GM20000 (cell line): ENCODE measurements around the gene AFF1.

Experiments used
- DNase-seq: peaks from one replicate; pipeline ENCODE4 v3.0.0; 2012; ENCODE audit warnings: low spot score
- CTCF ChIP-seq: IDR thresholded peaks from 2 replicates; pipeline ENCODE4 v1.5.1; 2012; ENCODE audit warnings: mild to moderate bottlenecking, control low read depth; ENCODE audit errors: extremely low read depth, missing control alignments

The AFF1 gene

GRCh38 chr4:86946868-86947500 lies 12.2 kb downstream of the AFF1 start:
- no peak for TF ChIP-seq CTCF

GRCh38 chr4:86947501-86948120 lies 12.8 kb downstream of the AFF1 start:
- TF ChIP-seq CTCF: no peak
- no peak for DNase-seq

More at GRCh38 chr4:86946868-86947500, 12.2 kb downstream of the AFF1 start:
- DNase-seq: no peak

DNA sequence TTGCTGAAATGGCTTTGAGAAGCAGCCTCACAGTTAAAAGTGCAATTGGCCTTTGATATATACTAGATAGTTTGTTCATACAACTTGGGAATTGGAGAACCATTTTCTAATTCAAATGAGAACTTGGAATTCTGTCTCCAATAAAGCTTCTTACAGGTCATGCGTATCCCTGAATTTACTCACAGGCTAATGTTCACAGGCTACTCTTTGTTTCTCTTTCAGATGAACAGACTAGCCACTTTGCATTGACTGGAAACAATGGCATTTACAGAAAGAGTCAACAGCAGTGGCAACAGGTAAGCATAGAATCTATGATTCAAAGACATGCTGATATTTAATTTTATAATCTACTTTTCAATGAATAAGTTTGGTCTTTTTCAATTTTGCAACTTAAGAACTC lies 13.5 kb downstream of the AFF1 start:
- no peak for TF ChIP-seq CTCF
- no peak for DNase-seq

DNA sequence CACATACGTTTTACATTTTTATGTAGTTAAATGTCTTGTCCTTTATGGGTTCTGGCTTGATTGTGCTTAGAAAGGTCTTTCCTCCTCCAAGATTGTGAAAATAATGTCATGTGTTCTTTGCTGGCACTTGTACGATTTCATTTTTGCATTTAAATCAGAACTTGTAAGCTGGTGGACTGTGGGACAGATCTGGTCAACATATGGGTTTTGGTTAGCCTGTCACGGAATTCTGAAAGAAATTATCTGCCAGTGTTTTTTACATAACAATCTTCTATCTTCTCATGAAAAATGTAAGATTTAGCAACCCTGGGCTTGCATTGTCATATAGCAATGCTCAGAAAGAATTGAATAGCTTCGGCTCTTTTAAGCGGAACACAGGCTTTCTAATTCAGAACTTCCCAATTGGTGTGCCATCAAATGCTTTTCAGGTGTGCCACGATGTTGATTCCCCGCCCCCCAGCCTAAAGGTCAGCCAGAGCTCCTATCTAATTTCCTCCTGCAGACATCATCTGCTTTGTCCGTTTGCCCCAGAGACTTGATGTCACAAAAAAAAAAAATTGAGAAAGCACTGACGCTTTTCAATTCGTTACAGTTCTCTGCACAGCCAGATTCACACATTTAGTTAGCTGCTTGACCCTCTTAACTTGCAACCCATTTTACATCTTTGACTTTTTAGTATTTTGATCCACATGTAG lies 16.2 kb downstream of the AFF1 start:
- DNase-seq: no peak
- TF ChIP-seq CTCF: no peak

DNA sequence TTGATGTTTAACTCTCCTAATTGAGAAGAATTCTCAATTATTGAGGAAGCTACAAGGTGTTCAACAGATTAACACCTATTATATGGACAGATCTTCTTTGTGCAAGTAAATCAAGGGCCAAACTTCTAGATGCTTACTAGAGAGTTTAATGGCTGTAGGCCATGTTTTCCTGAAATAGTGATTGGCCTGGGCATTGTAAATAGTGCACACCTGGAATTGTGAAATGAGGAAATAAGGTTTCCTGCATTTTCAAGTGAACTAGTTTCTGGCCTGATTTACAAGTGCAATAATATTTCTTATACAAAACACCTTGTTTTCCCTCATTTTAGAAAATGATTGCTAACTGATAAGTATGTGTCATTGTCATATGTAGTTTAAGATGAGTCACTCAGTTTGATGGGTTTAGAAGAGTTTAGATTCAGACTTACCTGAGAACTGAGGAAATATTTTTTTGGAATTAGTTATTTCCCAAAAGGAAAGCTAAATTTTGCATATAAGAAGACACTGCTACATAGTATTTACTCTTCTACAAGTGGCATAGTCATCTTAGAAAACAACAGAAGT lies 21.2 kb downstream of the AFF1 start:
- no peak for TF ChIP-seq CTCF
- no peak for DNase-seq

- TF ChIP-seq CTCF: no peak
- DNase-seq: no peak
These were observed 22.4 kb downstream of the AFF1 start for GRCh38 chr4:86957215-86957614.
